DND-41 (cell line): ENCODE data around the gene GABRE.

Experiments used
- ATAC-seq: fragments of 200-7000 bp; cut with Tn5 transposase; 3 replicates; pipeline ENCODE4 v1.9.1; 2021; ENCODE audit warnings: low read depth; ENCODE audit not compliant: insufficient read depth
- DNase-seq: peaks from one replicate; pipeline ENCODE4 v3.0.0-alpha.2; 2020
- H2AFZ ChIP-seq: 2 replicates; pipeline ENCODE4 v1.6.0; 2012; ENCODE audit warnings: low read depth, low read length
- H3K27ac ChIP-seq: 2 replicates; pipeline ENCODE4 v1.5.1; 2012; ENCODE audit warnings: low read length, inconsistent platforms
- H3K27me3 ChIP-seq: fragments of 200-600 bp; sonication (generic); 2 replicates; pipeline ENCODE4 v1.6.0; 2012; ENCODE audit warnings: low read length, mild to moderate bottlenecking, inconsistent platforms; ENCODE audit not compliant: insufficient read depth, poor library complexity
- H3K36me3 ChIP-seq: 2 replicates; pipeline ENCODE4 v1.5.1; 2012; ENCODE audit warnings: low read length, inconsistent platforms; ENCODE audit not compliant: insufficient read depth
- H3K4me1 ChIP-seq: 2 replicates; pipeline ENCODE4 v1.5.1; 2012; ENCODE audit warnings: mild to moderate bottlenecking, low read length; ENCODE audit not compliant: insufficient read depth
- H3K4me2 ChIP-seq: 2 replicates; pipeline ENCODE4 v1.6.0; 2012; ENCODE audit warnings: mild to moderate bottlenecking, moderate library complexity, low read length, inconsistent platforms; ENCODE audit not compliant: insufficient read depth
- H3K4me3 ChIP-seq, 2 experiments: fragments of 200-600 bp in 1 of 2; shearing (Covaris generic) in 1 of 2; 2 replicates each; pipeline ENCODE4 v1.5.1; 2012 to 2016; ENCODE audit warnings: inconsistent platforms in 2 of 2, low read length in 2 of 2, mild to moderate bottlenecking in 2 of 2, low read depth in 1 of 2, moderate library complexity in 1 of 2
- H3K79me2 ChIP-seq: 2 replicates; pipeline ENCODE4 v1.6.0; 2012; ENCODE audit warnings: low read length, inconsistent platforms; ENCODE audit not compliant: insufficient read depth
- H3K9ac ChIP-seq: 2 replicates; pipeline ENCODE4 v1.6.0; 2012; ENCODE audit warnings: low read depth, mild to moderate bottlenecking, inconsistent platforms, low read length, moderate library complexity
- H3K9me3 ChIP-seq: 2 replicates; pipeline ENCODE4 v1.5.1; 2012; ENCODE audit warnings: low read length, moderate library complexity, mild to moderate bottlenecking, inconsistent platforms; ENCODE audit not compliant: insufficient read depth, severe bottlenecking
- H4K20me1 ChIP-seq: 2 replicates; pipeline ENCODE4 v1.6.0; 2012; ENCODE audit warnings: low read length; ENCODE audit not compliant: insufficient read depth
- CTCF ChIP-seq: IDR thresholded peaks from 2 replicates; pipeline ENCODE4 v1.5.1; 2012; ENCODE audit warnings: borderline replicate concordance, low read length, moderate library complexity, mild to moderate bottlenecking; ENCODE audit not compliant: poor library complexity, severe bottlenecking; ENCODE audit errors: extremely low read depth
- EZH2 ChIP-seq: IDR thresholded peaks from 3 replicates; pipeline ENCODE4 v1.6.1; 2012; ENCODE audit warnings: borderline replicate concordance, low read depth, mild to moderate bottlenecking, moderate library complexity, low read length, inconsistent platforms; ENCODE audit not compliant: severe bottlenecking

GABRE gene

GRCh38 chrX:151974336-151975227 is at the start of gene GABRE:
Gene GABRE, minus strand, starts transcription at chrX:151974676. Its CDS starts 51 bp downstream, at chrX:151974625.
- no peak for DNase-seq
- no peaks in the 10 kb centered on the region for H4K20me1 ChIP-seq
- H2AFZ ChIP-seq = no peak within 1 kb of the TSS
- H3K4me3 ChIP-seq = no peak within 1 kb of the TSS
- H3K9ac ChIP-seq = no peak within 1 kb of the TSS
- H3K4me1 ChIP-seq = no peaks in the 10 kb centered on the region
- H3K4me2 ChIP-seq = no peak within 1 kb of the TSS
- no peak within 1 kb of the TSS for H3K27ac ChIP-seq
- H3K36me3 ChIP-seq = no peaks in the 10 kb centered on the region
- no peaks in the 10 kb centered on the region for H3K27me3 ChIP-seq
- no peaks in the 10 kb centered on the region for H3K9me3 ChIP-seq
- no peak for ATAC-seq
- no peak for TF ChIP-seq EZH2
- no peak for TF ChIP-seq CTCF
- H3K79me2 ChIP-seq = no peaks in the 10 kb centered on the region

GRCh38 chrX:152020888-152021287 is 46.4 kb upstream of the GABRE start:
- no peak overlapping the region for H3K4me3 ChIP-seq
- H3K4me2 ChIP-seq = no peak overlapping the region
- H3K4me1 ChIP-seq = no peaks in the 10 kb centered on the region
- no peak for DNase-seq
- H3K36me3 ChIP-seq = no peaks in the 10 kb centered on the region
- H3K27ac ChIP-seq = no peak overlapping the region
- no peaks in the 10 kb centered on the region for H3K9me3 ChIP-seq
- ATAC-seq = no peak
- H2AFZ ChIP-seq = no peak overlapping the region
- no peaks in the 10 kb centered on the region for H3K27me3 ChIP-seq
- TF ChIP-seq CTCF (no peak), EZH2 (no peak)
- no peak overlapping the region for H3K9ac ChIP-seq
- no peaks in the 10 kb centered on the region for H3K79me2 ChIP-seq
- H4K20me1 ChIP-seq = no peaks in the 10 kb centered on the region

GRCh38 chrX:151999813-152000212 is 25.3 kb upstream of the GABRE start:
- H3K79me2 ChIP-seq = no peaks in the 10 kb centered on the region
- no peaks in the 10 kb centered on the region for H3K27me3 ChIP-seq
- no peaks in the 10 kb centered on the region for H4K20me1 ChIP-seq
- DNase-seq (no peak), ATAC-seq (no peak)
- H3K4me1 ChIP-seq = no peaks in the 10 kb centered on the region
- no peak overlapping the region for H3K4me2 ChIP-seq
- no peak overlapping the region for H3K4me3 ChIP-seq
- no peaks in the 10 kb centered on the region for H3K9me3 ChIP-seq
- no peaks in the 10 kb centered on the region for H3K36me3 ChIP-seq
- no peak overlapping the region for H2AFZ ChIP-seq
- H3K27ac ChIP-seq = no peak overlapping the region
- no peak overlapping the region for H3K9ac ChIP-seq
- TF ChIP-seq EZH2 (no peak), CTCF (no peak)
